Neutrophil (primary cell): Measurements from ENCODE around the gene SLC7A14.

ENCODE experiments used
- H3K27ac ChIP-seq: fragments of 200-600 bp; sonication (generic); 2 replicates; pipeline ENCODE4 v1.5.1; 2016; ENCODE audit warnings: mild to moderate bottlenecking, moderate library complexity
- H3K27me3 ChIP-seq: fragments of 200-600 bp; sonication (generic); 2 replicates; pipeline ENCODE4 v1.6.0; 2016; ENCODE audit warnings: mild to moderate bottlenecking
- H3K36me3 ChIP-seq: fragments of 200-600 bp; sonication (generic); 2 replicates; pipeline ENCODE4 v1.5.1; 2017
- H3K4me1 ChIP-seq, 2 experiments: fragments of 200-600 bp in 1 of 2; sonication (generic) in 1 of 2; 1 replicate in 1 of 2; 2 replicates in 1 of 2; pipeline versions ENCODE4 v1.5.1 to v1.6.1; 2013 to 2016; ENCODE audit warnings: low read depth in 1 of 2, low read length in 1 of 2, mild to moderate bottlenecking in 1 of 2, moderate library complexity in 1 of 2; ENCODE audit not compliant: control insufficient read depth in 1 of 2, insufficient read depth in 1 of 2
- H3K4me3 ChIP-seq, 2 experiments: fragments of 200-600 bp in 1 of 2; sonication (generic) in 1 of 2; 1 replicate in 1 of 2; 2 replicates in 1 of 2; pipeline ENCODE4 v1.5.1; 2013 to 2016; ENCODE audit warnings: low read depth in 1 of 2, low read length in 1 of 2, mild to moderate bottlenecking in 1 of 2, moderate library complexity in 1 of 2
- H3K9me3 ChIP-seq: fragments of 200-600 bp; sonication (generic); 2 replicates; pipeline ENCODE4 v1.5.1; 2016
- CTCF ChIP-seq: fragments of 200-600 bp; sonication (generic); IDR thresholded peaks from 2 replicates; pipeline ENCODE4 v1.5.1; 2016; ENCODE audit warnings: antibody characterized with exemption

The SLC7A14 gene

GRCh38 chr3:170529912-170530311 is 56.0 kb downstream of the SLC7A14 start:
- Histone ChIP-seq H3K9me3 (no peaks in the 10 kb centered on the region), H3K36me3 (no peaks in the 10 kb centered on the region), H3K4me1 (no peaks in the 10 kb centered on the region), H3K4me3 (no peak overlapping the region), H3K27me3 (no peaks in the 10 kb centered on the region), H3K27ac (no peak overlapping the region)
- TF ChIP-seq CTCF: no peak

DNA sequence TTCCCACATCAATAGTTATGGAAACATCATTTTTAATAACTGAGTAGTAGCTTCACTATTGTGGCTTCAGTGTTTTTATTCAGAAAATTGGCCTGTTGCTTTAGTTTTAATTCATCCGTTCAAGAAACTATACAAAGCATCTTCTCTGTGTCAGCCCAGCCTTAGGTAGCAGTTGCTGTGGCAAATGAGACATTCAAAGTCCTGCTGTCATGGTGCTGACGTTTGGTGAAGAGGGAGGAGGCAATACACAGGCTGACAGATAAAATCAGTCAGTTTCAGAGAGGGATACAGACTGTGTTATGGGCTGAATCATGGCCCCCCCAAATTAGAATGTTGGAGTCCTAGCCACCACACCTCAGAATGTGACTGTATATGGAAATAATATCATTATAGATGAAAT is 56.5 kb downstream of the SLC7A14 start:
- Histone ChIP-seq H3K9me3 (no peaks in the 10 kb centered on the region), H3K36me3 (no peaks in the 10 kb centered on the region), H3K4me1 (no peaks in the 10 kb centered on the region), H3K27ac (no peak overlapping the region), H3K4me3 (no peak overlapping the region), H3K27me3 (no peaks in the 10 kb centered on the region)
- TF ChIP-seq CTCF: no peak

DNA sequence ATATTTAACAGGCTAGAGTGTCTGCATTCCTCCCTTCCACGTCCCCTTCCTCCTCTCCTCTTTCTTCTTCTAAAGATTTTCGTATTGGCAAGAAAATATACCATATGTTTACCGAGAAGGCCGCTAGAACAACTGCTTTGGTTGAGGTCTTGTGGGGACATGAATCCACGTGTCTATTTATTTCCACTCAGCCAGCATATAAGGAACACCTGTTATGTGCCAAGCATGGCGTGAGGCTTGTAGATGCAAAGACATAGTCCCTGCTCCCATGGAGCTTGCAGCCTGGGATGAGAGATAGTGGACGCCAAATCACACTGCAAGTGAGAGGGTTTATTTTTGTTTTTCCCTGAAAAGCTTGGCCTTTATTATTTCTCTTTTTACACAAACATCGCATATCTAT is 57.1 kb downstream of the SLC7A14 start:
- Histone ChIP-seq H3K4me1 (no peaks in the 10 kb centered on the region), H3K27ac (no peak overlapping the region), H3K9me3 (no peaks in the 10 kb centered on the region), H3K36me3 (no peaks in the 10 kb centered on the region), H3K27me3 (no peaks in the 10 kb centered on the region), H3K4me3 (no peak overlapping the region)
- TF ChIP-seq CTCF: no peak

- H3K27me3 ChIP-seq: no peaks in the 10 kb centered on the region
- H3K4me3 ChIP-seq: no peak overlapping the region
- H3K9me3 ChIP-seq: no peaks in the 10 kb centered on the region
- no peaks in the 10 kb centered on the region for H3K4me1 ChIP-seq
- TF ChIP-seq CTCF: no peak
- H3K36me3 ChIP-seq: no peaks in the 10 kb centered on the region
- H3K27ac ChIP-seq: no peak overlapping the region
These were observed 61.8 kb downstream of the SLC7A14 start for GRCh38 chr3:170524073-170524472.

- no peaks in the 10 kb centered on the region for H3K36me3 ChIP-seq
- no peak overlapping the region for H3K4me3 ChIP-seq
- no peaks in the 10 kb centered on the region for H3K9me3 ChIP-seq
These were observed 62.6 kb downstream of the SLC7A14 start for GRCh38 chr3:170523248-170523647.

More at GRCh38 chr3:170523248-170523647, 62.6 kb downstream of the SLC7A14 start:
- no peak for TF ChIP-seq CTCF
- H3K27ac ChIP-seq: no peak overlapping the region
- no peaks in the 10 kb centered on the region for H3K27me3 ChIP-seq
- no peaks in the 10 kb centered on the region for H3K4me1 ChIP-seq
